GM18502 (cell line): ENCODE data around the gene MGA.
A peak's percentile ranks its signal among the peaks of the same experiment; 100 is the strongest.

Experiments
- ATAC-seq: cut with Tn5 transposase; IDR thresholded peaks from one replicate; pipeline ENCODE4 v1.9.1; 2021; ENCODE audit warnings: mild to moderate bottlenecking; ENCODE audit not compliant: unreplicated experiment, poor library complexity

Gene MGA

DNA sequence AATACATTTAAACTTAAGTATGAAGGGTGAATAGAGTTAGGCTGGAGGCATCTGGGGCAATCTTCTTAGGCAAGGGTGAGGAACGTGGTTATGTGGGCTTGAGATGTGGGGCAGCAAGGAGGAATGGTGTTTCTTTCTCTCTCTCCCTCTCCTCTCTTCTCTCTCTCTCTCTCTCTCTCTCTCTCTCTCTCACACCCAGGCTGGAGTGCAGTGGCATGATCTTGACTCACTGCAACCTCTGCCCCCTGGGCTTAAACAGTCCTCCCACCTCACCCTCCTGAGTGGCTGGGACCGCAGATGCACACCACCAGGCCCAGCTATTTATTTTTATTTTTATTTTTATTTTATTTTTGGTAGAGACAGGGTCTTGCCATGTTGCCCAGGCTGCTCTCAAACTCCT lies 4.0 kb upstream of the MGA start:
- ATAC-seq = no peak

DNA sequence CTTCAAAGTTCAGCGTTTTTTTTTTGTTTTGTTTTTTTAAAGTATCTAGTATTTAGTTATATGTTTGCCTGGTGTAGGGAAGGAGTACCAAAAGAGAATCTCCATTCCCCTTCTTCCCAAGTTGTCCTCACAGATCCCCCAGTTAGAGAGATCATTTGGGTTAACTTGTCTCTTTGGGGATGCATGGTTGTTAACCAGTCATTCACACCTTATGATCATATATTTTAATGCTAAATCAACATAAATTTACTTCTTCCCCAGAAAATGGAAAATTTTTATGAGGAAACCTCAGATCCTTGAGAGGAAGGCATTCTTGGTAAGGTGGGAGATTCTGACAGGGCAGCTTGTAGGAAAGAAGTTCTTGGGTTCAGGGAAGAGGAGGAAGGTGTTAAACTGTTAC lies 1.5 kb upstream of the MGA start:
- ATAC-seq = no peak

DNA sequence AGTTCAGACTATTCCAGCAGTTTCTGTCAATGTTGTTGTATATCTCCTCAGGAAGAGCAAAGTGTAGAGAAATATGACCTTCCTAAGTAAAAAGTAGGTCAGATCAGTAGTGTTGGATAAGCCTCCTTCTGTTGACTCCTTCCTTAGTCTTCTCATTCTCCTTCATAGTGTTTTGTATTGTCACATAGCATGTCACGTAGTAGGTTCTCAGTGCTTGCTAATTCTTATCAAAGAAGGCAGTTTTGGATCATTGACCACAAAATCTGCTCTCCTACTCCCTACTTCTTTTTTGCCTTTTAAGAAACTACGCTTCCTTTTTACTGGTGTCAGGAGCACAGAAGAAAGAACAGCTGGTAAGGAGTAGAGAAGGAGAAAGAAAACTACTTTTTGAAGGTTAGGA lies 1.0 kb upstream of the MGA start:
- no peak for ATAC-seq

DNA sequence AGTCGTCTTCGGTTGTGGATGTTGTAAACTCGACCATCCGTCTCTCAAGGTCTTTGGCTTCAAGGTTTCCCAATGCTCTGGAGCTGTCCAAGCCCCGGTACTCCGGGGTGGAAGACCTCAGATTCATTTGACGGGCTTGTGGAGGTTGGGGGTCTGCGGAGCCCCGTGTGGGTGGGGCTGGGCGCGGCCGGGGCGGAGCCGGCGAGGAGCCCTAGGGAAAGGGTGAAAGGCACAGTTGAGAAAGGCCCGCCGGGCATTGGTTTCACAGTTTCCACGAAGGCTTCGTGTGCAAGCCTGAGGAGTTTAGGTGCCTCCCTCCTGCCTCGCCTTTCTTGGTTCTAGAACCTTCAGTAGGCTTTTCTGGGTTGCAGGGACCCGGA lies 360 bp upstream of the MGA start:
- peak; percentile 6 for ATAC-seq

DNA sequence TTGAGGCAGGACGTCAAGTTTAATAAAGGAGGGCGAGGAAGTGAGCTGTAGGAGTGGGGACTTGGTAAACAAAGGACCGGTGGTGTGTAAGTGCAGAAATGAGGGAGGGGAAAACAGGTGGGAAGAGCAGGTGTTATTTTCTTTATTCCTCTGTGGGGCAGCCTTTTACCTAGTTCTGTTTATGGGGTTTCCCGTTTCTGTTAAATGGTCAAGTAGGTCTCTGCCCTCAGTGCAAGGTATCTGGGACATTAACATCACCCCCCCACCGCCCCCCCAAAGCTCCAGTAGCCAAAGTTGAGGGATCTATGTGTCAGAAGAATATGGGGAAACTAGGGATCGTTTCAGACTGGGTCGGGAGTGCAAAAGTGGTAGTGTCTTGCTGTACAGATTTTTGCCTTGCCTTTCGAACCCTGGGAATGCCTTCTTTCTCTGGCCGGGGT lies 893 bp downstream of the MGA start:
- no peak for ATAC-seq

DNA sequence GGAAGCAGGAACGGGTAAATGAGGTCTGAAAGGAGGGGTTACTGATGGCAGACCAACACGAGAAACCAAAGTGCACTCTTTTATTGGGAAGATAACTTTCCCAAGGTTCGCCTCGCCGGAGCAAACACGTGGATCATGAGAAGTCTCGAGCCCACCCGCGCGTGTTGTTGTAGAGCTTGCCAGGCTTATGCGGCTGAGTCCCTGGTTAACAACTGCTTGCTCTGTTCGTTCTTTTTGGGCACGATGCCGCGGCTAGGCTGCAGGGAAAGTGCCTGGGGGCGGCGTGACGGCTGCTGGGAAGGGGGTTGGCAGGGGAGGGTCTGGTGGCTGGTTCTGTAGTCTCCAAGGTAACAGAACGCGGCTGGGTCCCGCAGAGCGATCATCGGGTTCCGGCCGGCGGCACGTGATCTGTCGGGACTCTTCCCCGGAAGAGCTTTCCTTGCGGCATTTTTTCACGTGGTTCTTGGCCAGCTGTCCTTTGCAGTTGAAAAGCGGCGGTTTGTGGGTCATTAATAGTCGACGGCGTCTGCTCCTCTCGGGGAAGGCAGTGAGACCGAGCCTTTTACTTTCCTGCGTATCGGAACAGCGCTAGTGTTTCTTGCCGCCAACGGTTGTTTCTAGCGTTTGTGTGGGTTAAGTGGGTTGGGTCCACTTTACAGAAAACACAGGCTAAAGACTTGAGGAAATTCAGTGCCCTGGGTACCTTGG lies 1.5 kb downstream of the MGA start:
- no peak for ATAC-seq

DNA sequence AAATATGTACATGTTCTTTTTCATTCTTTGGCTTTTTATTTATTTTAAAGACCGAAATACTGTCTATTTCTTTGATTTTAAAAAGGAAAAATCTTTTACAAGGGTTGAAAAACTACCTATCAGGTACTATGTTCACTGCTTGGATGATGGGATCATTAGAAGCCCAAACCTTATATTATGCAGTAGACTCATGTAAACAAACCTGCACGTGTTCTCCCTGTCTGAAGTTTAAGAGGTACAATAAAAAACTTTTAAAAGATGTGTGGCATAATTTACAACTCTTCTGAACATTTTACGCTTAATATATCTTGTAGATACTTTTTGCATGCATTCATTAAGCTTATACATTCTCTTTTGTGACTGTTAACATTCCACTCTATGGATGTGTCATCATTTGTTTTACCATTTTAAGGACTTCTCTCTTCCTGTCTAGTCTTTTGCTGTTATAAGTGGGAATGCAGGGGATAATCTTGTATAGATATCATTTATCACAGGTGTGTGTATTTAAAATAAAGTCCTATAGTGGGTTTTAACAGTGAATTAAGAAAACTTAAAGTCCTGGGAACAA lies 6.2 kb downstream of the MGA start:
- no peak for ATAC-seq

DNA sequence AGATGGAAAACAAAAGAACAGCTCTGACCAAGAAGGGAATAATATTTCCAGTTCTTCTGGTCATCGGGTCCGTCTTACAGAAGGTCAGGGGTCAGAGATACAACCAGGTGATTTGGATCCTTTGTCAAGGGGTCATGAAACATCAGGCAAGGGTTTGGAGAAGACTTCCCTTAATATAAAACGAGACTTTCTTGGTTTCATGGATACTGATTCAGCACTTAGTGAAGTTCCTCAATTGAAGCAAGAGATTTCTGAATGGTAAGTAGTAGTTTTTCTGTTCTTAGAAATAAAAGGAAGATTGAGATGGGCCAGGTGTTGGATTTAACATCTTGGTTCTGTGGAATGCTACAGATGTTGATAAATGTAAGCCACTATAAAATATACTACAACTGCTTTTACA lies 9.5 kb downstream of the MGA start:
- ATAC-seq = no peak

DNA sequence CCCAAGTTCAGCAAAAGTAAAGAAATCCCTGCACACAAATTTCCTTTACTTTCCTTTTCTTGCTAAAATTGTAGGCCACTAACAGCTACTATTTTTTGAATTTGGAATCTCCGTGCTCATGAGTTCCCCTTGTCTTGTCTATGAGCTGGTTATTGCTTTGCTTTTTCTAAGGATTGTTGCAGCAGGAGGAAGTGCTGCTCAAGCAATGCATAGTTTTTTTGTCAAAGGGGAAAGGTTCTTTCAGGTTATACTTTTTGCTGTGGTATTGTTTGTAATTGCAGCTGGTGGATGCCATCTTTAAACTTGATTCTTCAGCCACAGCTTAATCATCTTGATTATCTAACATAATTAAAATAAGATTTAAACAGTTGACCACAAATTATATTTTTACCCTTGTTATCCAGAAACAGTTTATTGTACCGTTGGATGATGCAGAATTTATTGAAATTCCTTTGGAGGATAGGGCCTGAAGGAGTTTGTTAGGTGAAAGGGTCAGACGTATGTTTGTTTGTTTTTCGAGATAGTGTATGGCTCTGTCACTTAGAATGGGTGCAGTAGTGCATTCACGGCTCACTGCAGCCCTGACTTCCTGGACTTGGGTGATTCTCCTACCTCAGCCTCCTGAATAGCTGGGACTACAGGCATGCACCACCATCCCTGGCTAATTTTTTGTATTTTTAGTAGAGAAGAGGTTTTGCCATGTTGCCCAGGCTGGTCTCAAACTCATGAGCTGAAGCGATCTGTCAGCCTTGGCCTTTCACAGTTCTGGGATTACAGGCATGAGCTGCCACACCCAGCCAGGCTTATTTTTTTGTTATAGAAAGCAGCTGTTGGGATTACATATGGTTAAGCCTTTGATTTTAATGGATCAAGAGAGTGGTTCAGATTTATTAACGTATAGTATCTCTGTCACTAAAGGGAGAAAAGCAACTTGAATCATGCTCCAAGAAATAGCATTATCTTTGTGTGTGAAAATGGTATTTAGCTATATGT lies 11.7 kb downstream of the MGA start:
- no peak for ATAC-seq

DNA sequence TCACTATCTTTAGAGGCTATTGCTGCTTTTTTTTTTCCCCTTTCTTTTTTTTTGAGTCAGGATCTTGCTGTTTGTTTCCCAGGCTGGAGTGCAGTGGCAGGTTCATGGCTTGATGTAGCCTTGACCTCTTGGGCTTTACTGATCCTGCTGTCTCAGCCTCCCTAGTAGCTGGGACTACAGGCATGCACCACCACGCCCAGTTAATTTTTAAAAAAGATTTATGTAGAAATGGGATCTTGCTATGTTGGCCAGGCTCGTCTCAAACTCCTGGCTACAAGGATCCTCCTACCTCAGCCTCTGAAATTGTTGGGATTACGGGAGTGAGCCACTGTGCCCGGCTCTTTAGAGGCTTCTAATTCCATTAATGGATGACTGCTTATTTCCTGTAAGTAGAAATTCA lies 15.1 kb downstream of the MGA start:
- ATAC-seq = no peak

DNA sequence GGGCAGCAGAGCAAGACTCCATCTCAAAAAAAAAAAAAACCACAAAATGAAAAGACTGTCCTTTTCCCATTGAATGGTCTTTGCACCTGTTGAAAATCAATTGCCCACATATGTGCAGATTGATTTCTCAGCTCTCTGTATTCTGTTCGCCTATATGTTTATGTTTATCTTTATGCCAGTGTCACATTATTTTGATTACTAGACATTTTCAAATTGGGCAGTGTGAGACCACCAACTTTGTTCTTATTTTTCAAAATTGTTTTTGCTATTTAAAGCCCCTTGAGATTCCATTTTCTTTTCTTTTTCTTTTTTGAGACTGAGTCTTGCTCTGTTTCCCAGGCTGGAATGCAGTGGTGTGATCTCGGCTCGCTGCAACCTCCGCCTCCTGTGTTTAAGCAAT lies 18.5 kb downstream of the MGA start:
- ATAC-seq = no peak

DNA sequence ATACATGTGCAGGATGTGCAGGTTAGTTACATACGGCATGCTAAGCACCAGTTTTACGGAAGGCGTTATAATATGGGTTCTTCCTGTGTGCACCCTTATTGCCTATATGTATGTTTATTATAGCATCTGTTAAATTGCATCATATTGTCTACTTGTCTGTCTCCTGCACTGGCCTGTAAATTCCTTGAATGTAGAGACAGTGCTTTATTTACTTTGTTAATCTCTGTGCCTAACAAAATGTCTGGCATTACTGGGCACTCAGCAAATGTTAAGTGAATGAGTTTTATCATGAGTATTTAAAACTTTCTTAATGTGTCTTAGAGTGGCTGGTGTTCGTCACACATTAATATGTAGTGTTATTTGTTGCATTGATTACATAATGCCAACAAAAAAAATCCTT lies 23.8 kb downstream of the MGA start:
- ATAC-seq = no peak

DNA sequence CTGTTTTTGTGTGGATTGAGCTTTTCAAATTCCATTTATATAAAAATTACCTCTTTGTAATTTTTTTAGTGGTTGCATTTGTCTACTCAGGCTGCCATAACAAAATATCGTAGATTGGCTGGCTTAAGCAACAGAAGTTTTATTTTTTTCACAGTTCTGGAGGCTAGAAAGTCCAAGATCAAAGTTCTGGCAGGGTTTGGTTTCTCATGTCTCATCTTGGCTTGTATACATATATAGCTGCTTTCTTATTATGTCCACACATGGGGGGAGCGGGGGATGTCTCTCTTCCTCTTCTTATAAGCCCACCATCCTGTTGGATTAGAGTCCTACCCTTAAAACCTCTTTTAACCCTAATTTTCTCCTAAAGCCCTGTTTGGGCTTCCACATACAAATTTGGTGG lies 28.5 kb downstream of the MGA start:
- no peak for ATAC-seq

DNA sequence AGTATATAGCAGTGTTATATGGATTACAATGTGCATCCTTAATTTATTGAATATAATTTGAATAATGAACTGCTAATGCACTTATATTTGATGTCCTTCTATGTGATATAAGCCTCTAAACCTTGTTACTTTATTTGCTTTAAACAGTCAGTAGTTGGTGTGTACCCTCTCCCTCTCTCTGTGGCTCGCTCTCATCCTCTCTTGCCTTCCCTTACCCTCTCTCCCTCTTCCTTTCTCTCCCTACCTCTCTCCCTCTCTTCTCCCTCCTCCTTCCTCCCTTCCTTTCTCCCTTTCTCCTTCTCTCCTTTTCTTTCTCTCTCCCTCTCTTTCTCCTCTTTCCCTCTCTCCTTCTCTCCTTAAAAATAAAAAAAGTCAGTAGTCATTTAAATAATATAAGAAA lies 28.9 kb downstream of the MGA start:
- no peak for ATAC-seq

DNA sequence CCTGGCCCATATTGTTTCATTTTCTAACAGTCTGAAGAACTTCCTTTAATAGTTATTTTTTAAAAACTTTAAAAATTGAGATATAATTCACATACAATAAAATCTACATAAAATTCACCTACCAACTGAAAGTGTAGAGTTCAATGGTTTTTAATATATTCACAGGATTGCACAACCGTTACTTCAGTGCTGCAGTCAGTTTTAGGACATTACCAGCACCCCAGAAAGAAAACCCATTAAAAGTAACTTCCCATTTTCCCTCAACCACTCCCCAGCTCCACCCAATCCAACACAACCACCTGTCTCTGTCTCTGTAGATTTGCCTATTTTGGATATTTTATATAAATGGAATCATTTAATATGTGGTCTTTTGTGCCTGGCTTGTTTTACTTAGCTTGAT lies 29.6 kb downstream of the MGA start:
- no peak for ATAC-seq

DNA sequence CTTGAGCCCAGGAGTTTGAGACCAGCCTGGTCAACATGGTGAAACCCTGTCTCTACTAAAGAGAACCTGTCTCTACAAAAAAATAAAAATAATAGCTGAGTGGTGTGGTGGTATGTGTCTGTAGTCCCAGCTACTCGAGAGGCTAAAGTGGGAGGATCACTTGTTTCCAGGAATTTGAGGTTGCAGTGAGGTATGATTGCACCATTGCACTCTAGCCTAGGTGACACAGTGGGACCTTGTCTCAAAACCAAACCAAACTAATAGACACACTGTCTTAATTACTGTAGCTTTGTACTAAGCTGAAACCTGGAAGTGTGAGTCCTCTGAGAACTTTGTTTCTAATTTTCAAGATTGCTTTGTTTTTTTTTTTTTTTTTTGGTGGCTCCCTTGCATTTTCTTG lies 30.4 kb downstream of the MGA start:
- ATAC-seq = no peak

DNA sequence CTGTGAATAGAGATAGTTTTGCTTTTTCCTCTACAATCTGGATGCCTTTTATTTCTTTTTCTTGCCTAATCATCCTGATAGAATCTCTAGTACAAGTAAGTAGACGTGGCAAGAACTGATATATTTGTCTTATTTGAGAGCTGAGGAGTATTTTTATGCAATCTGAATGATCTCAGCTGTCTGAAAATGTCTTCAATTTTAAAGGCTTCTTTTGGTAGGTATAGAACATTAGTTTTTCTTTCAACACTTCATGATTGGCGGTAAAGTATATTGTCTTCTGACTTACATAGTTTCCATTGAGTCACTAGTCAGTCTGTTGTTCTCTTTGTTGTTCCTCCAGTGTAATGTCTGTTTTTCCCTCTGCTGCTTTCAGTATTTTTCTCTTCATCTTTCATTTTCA lies 31.3 kb downstream of the MGA start:
- no peak for ATAC-seq

DNA sequence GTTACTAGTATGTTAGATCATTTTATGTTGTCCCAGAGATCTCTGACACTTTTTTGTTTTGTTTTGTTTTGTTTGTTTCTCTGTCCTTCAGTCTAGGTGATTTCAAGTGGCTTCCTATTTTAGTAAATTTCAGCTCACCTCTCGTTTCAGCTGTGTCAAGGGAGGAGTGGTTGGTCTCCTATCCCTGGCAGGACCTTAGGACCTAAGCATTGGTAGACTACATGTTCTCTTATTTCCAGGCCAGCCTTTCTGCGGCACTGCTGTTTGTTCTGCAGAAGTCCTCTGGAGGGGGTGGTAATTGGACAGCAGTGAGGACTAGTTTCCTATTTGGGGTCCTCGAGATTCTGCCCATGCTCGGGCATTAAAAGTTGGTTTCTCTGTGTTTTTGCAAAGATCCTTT lies 31.8 kb downstream of the MGA start:
- ATAC-seq = no peak

DNA sequence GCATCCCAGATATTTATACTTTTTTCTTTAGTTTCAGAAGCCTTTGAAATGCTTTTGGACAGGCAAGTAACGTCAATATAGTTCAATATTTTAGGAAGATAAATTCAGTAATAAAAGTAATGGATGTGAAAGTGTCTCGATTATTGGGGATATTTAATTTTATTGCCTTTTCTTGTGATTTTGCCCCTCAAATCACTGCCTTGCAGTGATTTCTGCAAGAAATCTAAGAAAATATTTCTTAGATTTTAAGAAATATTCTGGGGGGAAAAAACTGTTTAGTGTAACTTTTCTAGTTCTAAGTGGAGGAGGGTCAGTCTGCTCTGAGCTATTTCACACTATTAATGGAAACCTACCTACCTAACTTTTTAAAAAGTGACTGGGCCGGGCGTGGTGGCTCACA lies 33.6 kb downstream of the MGA start:
- no peak for ATAC-seq

DNA sequence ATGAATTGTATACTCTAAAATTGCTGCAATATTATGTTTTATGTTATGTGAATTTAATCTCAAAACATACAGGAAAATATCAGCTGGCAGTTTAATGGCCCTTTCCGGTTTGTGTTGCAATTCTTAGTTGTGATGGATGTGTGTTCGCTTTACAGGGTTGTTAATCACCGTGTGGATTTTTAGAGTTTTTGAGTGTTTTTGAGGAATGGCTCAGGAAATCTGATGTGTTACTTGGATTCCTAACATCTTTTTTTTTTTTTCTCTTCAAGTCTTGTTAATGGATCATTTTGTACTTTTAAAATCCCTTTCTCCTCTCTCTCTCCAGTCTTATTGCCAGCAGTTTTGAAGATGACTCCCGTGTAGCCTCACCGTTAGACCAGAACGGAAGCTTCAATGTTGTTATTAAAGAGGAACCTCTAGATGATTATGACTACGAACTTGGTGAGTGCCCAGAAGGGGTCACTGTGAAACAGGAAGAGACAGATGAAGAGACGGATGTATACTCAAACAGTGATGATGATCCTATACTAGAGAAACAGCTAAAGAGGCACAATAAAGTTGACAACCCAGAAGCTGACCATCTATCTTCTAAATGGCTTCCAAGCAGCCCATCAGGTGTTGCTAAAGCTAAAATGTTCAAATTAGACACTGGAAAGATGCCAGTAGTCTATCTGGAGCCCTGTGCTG lies 35.7 kb downstream of the MGA start:
- no peak for ATAC-seq

DNA sequence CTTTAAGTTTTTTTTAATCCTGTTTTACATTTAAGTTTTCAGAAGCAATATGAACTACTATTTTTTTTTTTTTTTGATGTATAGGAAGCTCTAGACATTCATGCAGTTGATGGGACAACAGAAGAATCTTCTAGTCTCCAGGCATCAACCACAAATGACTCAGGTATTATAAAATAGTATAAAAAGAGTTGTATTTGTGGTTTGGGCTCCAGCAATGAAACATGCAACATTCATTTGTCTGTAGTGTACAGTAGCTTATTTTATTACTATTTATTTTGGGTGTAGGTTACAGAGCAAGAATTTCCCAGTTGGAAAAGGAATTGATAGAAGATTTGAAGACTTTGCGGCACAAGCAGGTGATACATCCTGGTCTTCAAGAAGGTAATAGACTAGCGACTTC lies 38.6 kb downstream of the MGA start:
- no peak for ATAC-seq
